ENCODE measurements around the gene TNFAIP8.

Gene TNFAIP8

DNA sequence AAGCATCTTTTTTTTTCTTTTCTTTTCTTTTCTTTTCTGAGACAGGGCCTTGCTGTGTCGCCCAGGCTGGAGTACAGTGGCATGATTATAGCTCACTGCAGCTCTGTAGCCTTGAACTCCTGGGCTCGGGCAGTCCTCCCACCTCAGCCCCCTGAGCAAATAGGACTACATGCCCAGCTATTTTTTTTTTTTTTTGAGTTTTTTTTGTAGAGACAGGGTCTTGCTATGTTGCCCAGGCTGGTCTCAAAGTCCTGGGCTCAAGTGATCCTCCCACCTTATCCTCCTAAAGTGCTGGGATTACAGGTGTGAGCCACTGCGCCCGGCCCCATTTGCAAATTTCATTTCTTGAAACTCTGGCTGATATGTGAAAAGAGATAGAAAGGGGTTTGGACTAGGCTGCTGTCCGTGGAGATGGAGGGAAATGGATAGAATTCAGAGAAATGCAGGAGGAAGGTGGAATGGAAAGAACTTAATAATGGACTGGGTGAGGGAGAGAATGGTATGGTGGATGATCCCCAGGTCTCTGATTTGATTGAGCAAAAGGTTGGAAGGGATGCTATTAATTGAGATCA lies 32.9 kb downstream of the TNFAIP8 start:
- H3K27me3 Mint-ChIP-seq, result no peaks in the 10 kb centered on the region
- CTCF ChIA-PET, result no interaction called here
- no peaks in the 10 kb centered on the region for H3K9me3 Mint-ChIP-seq
- H3K27ac Mint-ChIP-seq, result peak overlapping the region; percentile 1
- peaks cover 58% of the 10 kb centered on the region for H3K36me3 Mint-ChIP-seq
- peaks cover 82% of the 10 kb centered on the region for H3K4me1 Mint-ChIP-seq
- no peak overlapping the region for H3K4me3 Mint-ChIP-seq
- DNase-seq, result no peak

DNA sequence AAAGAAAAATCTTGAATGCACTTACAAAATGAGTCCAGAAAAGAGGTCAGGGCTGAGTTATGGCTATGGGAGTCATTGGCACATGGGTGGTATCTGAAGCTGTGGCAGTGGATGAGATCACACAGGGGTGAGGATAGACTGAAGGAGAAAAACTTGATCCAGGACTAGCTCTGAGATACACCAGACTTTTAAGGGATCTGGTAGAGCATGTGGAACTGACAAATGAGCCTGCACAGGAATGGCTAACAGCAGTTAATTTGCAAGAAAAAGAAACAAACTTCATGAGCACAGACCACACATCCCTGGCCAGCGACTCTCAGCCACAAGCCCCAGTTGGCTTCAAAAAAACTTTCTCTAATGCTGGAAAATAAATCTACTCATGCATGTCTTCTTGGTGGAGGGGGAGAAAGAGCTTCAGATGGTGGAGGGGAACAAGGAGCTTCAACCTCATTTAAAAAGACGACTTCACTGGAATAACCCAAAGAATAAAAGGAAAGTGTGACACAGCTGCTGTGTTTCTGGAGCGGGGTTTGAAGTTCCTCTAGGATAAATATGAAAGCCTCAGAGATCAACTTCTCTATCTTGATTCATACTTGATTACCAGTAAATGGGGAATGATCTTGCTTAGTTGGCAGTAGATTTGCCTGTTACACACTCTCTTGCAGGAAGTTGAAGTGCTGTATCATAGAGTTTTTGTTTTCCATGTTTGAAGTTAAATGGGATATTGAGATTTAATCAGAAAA lies 33.6 kb downstream of the TNFAIP8 start:
- CTCF ChIA-PET, result no interaction called here
- Mint-ChIP-seq H3K9me3 (no peaks in the 10 kb centered on the region), H3K4me1 (peaks cover 80% of the 10 kb centered on the region), H3K27ac (peak overlapping the region; percentile 28), H3K4me3 (no peak overlapping the region), H3K36me3 (peaks cover 61% of the 10 kb centered on the region), H3K27me3 (no peaks in the 10 kb centered on the region)
- DNase-seq, result no peak

- CTCF ChIA-PET, result no interaction called here
- Mint-ChIP-seq H3K27me3 (no peaks in the 10 kb centered on the region), H3K4me1 (peaks cover 79% of the 10 kb centered on the region), H3K27ac (peak overlapping the region; percentile 22), H3K36me3 (peaks cover 67% of the 10 kb centered on the region), H3K4me3 (no peak overlapping the region), H3K9me3 (no peaks in the 10 kb centered on the region)
- DNase-seq, result no peak
Observed at GRCh38 chr5:119390404-119390803, 34.6 kb downstream of the TNFAIP8 start.

- H3K9me3 Mint-ChIP-seq, result no peaks in the 10 kb centered on the region
- H3K4me3 Mint-ChIP-seq, result no peak overlapping the region
- H3K27ac Mint-ChIP-seq, result no peak overlapping the region
- peaks cover 68% of the 10 kb centered on the region for H3K36me3 Mint-ChIP-seq
- CTCF ChIA-PET, result interaction anchor here (1.0 to 1.5 kb wide), 3 partner anchors 19 to 371 kb away, joined by 3 to 4 read pairs (median 3); no protein-coding TSS in a partner anchor
- H3K4me1 Mint-ChIP-seq, result peaks cover 76% of the 10 kb centered on the region
- H3K27me3 Mint-ChIP-seq, result no peaks in the 10 kb centered on the region
- no peak for DNase-seq
Observed at GRCh38 chr5:119393201-119393691, 37.4 kb downstream of the TNFAIP8 start.

DNA sequence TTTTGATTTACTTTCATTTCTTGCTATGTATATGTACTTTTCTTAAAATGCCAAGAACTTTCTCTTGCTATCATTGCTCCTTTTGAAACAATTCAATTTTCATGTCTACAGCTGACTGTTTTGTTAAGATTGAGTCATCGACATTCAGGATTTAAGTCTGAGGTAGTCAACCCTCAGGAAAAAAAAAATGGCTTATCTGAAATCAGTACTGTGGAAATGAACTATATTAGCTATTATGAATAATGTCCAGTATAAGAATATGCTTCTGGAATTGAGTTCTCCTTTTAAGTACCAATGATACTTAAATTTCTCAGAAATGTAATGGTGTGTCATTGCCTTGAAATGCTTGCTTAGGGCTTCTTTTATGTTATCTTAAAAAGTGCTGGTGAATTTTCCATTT lies 37.9 kb downstream of the TNFAIP8 start:
- Mint-ChIP-seq H3K4me3 (no peak overlapping the region), H3K4me1 (peaks cover 74% of the 10 kb centered on the region)
- no peak for DNase-seq

GRCh38 chr5:119395080-119395836 lies 39.4 kb downstream of the TNFAIP8 start:
- Mint-ChIP-seq H3K27me3 (no peaks in the 10 kb centered on the region), H3K4me1 (peaks cover 59% of the 10 kb centered on the region), H3K9me3 (no peaks in the 10 kb centered on the region), H3K4me3 (no peak overlapping the region), H3K27ac (peak overlapping the region; percentile 40), H3K36me3 (peaks cover 59% of the 10 kb centered on the region)
- DNase-seq, result no peak
- CTCF ChIA-PET, result interaction anchor here (0.9 kb wide), 1 partner anchor 17 kb away, joined by 3 read pairs; no protein-coding TSS in a partner anchor

More for the DNA sequence above, 37.9 kb downstream of the TNFAIP8 start:
- H3K27ac Mint-ChIP-seq, result no peak overlapping the region
- CTCF ChIA-PET, result interaction anchor here (1.0 to 1.5 kb wide), 3 partner anchors 18 to 372 kb away, joined by 3 to 4 read pairs (median 3); no protein-coding TSS in a partner anchor
- no peaks in the 10 kb centered on the region for H3K27me3 Mint-ChIP-seq
- no peaks in the 10 kb centered on the region for H3K9me3 Mint-ChIP-seq
- peaks cover 67% of the 10 kb centered on the region for H3K36me3 Mint-ChIP-seq

DNA sequence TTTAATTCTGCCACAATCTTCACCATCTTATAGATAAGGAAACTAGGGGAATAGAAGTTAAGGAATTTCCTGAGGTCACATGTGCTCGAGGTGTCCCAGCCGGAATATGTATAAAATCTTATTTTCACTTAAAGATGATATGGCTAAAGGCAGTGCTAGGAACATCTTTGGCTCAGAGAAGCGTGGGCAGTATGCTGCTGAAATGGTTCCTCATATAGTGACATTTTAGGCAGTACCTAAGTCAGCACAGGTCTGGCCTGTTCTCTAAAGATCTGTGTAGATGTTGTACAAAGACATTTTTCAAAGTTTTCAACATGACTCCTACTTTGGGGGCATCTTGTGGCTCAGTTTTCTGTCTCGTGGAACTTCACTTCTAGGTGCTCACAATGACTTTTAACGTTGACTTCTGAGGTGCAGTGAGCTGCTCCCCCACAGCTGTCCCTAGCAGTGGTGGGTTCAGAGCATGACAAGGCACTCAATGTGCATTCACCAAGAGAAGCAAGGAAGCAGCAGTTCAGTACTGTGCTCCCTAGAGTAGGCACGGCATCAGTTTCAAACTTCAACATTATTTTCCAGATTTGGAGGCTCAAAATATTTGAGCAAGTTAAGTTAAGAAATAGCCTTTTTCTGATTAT lies 40.3 kb downstream of the TNFAIP8 start:
- DNase-seq, result no peak
- Mint-ChIP-seq H3K27ac (peak overlapping the region; percentile 79), H3K36me3 (peaks cover 53% of the 10 kb centered on the region), H3K9me3 (no peaks in the 10 kb centered on the region), H3K4me3 (no peak overlapping the region), H3K27me3 (no peaks in the 10 kb centered on the region), H3K4me1 (peaks cover 54% of the 10 kb centered on the region)
- CTCF ChIA-PET, result no interaction called here

DNA sequence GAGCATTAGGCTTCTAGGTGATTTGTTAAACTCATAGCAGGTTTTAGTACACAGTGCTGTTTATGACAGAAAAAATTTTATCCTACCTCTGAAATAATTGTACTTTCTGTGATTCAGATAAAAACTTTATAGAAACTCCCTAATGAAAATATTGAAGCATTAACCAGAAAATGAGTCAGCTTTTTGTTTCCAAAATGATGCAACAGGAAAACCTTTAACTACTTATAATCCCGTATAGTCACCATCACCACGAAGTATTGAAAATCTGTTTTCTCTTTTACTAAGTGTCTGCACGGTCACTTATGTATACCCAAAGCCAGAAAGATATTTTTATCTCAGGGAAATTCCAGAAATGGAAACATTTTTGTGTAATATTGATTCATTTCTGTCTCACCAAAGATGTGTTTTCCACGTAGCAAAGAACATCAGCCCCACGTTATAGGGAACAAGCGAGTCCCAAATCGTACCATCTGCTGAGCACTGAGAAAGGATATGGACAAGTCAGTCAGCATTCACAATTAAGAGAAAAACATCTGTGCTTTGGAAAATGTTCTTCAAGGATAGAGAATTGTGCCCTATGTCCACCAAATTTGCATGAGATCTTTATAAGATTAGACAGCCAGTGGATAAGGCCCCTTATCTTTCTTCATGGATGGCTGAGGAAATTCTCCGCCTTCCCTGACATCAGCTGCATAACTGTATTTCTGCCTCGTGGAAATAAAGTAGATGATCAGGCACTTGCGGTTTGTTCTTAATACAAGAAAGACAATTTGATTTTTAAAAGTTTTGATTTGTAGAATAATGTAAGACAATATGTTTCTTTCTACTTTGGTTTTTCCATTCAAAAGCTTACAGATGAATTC lies 41.9 kb downstream of the TNFAIP8 start:
- no peak overlapping the region for H3K4me3 Mint-ChIP-seq
- no peak for DNase-seq
- H3K36me3 Mint-ChIP-seq, result peaks cover 40% of the 10 kb centered on the region
- CTCF ChIA-PET, result interaction anchor here (3.2 kb wide), 1 partner anchor 14 kb away, joined by 11 read pairs; no protein-coding TSS in a partner anchor
- H3K27ac Mint-ChIP-seq, result peak overlapping the region; percentile 43
- peaks cover 43% of the 10 kb centered on the region for H3K4me1 Mint-ChIP-seq
- H3K9me3 Mint-ChIP-seq, result no peaks in the 10 kb centered on the region
- H3K27me3 Mint-ChIP-seq, result no peaks in the 10 kb centered on the region

- no peak overlapping the region for H3K4me3 Mint-ChIP-seq
- no peak for DNase-seq
- H3K4me1 Mint-ChIP-seq, result peaks cover 32% of the 10 kb centered on the region
- H3K9me3 Mint-ChIP-seq, result no peaks in the 10 kb centered on the region
- CTCF ChIA-PET, result interaction anchor here (1.0 to 3.2 kb wide), 2 partner anchors 13 to 411 kb away, joined by 3 to 11 read pairs; partner anchors contain the start of gene DTWD2
- no peaks in the 10 kb centered on the region for H3K27me3 Mint-ChIP-seq
- H3K27ac Mint-ChIP-seq, result no peak overlapping the region
- H3K36me3 Mint-ChIP-seq, result peaks cover 29% of the 10 kb centered on the region
Observed at GRCh38 chr5:119398727-119399466, 43.1 kb downstream of the TNFAIP8 start.

DNA sequence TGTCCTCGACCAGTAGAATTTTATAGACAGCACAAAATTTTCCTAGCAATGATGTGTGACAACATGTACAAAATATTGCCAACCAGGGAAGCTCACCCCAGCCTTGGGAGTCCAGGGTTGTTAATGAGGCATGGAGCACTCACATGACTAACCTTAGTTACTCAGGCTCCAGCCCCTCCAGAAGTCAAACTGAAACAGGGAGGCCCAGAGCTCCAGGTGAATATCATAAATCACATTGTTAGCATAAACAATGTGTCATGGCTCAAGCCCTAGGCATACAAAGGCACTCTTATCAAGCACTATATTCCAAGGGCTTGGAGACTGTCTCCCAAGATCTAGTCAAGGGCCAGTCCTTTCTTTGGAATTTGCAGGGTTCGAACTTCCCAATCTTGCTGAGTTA lies 44.4 kb downstream of the TNFAIP8 start:
- Mint-ChIP-seq H3K4me1 (peaks cover 23% of the 10 kb centered on the region), H3K27ac (no peak overlapping the region), H3K9me3 (no peaks in the 10 kb centered on the region), H3K27me3 (no peaks in the 10 kb centered on the region), H3K36me3 (peaks cover 18% of the 10 kb centered on the region), H3K4me3 (no peak overlapping the region)
- DNase-seq, result no peak
- CTCF ChIA-PET, result interaction anchor here (1.0 to 3.2 kb wide), 2 partner anchors 12 to 85 kb away, joined by 4 to 11 read pairs; no protein-coding TSS in a partner anchor

DNA sequence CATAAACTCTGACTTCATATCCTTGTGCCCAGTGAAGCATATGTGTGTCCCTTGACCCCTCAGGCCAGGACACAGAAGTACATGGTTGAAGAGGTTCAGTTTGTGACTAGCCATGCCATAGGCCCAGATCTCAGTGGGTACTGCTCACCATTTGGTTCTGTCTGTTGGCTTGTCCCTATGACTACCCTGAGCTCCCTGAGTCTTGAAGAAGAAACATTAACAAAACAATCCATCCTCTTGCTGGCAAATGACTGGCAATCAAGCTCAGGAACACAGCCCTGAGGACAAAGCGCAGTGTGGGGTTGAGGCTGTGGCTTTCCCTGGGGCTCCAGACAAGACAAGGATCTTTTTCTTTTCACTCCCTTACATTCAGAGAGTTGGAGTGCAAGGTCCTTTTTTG lies 46.3 kb downstream of the TNFAIP8 start:
- peaks cover 4% of the 10 kb centered on the region for H3K36me3 Mint-ChIP-seq
- H3K9me3 Mint-ChIP-seq, result no peaks in the 10 kb centered on the region
- CTCF ChIA-PET, result interaction anchor here (0.6 to 1.2 kb wide), 2 partner anchors 48 to 86 kb away, joined by 3 read pairs; no protein-coding TSS in a partner anchor
- DNase-seq, result no peak
- no peaks in the 10 kb centered on the region for H3K27me3 Mint-ChIP-seq
- H3K27ac Mint-ChIP-seq, result no peak overlapping the region
- peaks cover 7% of the 10 kb centered on the region for H3K4me1 Mint-ChIP-seq
- no peak overlapping the region for H3K4me3 Mint-ChIP-seq

DNA sequence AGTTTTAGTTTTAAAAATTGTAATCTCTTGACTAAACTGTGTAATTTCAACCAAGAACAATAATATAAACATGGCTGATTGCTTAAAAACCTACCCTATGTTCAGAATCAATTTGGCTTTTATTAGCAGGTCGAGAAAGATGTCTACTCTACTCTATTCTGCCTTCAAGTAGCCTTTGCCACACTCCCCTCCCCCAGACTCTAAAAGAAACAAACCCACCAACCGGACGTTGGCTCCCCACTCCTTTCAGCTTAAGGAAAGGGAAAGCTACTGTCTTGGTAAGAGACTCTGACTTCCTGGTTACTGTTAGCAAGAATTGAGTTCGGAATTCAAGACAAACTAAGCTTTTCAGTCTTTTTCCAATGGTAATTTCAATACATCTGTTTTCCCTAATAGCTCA lies 46.7 kb downstream of the TNFAIP8 start:
- no peak for DNase-seq
- CTCF ChIA-PET, result interaction anchor here (0.5 to 1.2 kb wide), 2 partner anchors 14 to 87 kb away, joined by 3 read pairs; no protein-coding TSS in a partner anchor
- no peaks in the 10 kb centered on the region for H3K9me3 Mint-ChIP-seq
- H3K4me1 Mint-ChIP-seq, result peaks cover 4% of the 10 kb centered on the region
- no peaks in the 10 kb centered on the region for H3K27me3 Mint-ChIP-seq
- no peak overlapping the region for H3K4me3 Mint-ChIP-seq
- peaks cover 4% of the 10 kb centered on the region for H3K36me3 Mint-ChIP-seq
- no peak overlapping the region for H3K27ac Mint-ChIP-seq

All from activated naive CD4-positive, alpha-beta T cell treated with anti-CD3 and anti-CD28 coated beads, Interleukin-2, amount 10 ng/mL, durations not matched to agents 7 days and 5 days (primary cell).